ENCODE data around the gene MOV10L1. TPM values are rescaled to one million over a fixed set of nuclear protein-coding genes. Genes with fewer than 3 reads are reported as not detected.

Gene MOV10L1
- total RNA-seq, 1 donor from 2014 or later, result 0.10 TPM

DNA sequence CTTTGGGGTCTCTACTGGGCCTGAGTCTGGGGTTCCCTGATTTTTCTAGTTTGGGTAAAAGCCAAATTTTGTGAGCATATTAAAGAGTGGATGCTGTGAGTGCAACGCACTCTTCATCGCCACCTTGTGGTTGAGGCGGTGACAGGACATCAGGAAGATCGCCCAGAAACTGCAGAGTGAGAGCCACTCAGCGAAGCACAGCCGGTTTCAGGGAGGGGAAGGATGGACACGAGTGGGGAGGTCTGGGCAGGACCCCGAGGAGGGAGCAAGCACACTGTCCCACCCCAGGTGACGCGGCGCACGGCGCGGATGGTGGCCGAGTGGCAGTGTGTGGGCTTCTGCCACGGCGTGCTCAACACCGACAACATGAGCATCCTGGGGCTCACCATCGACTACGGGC is 120.1 kb downstream of the MOV10L1 start:
- peaks cover 23% of the 10 kb centered on the region for H3K36me3 Mint-ChIP-seq
- TF ChIP-seq, protein P1, sequence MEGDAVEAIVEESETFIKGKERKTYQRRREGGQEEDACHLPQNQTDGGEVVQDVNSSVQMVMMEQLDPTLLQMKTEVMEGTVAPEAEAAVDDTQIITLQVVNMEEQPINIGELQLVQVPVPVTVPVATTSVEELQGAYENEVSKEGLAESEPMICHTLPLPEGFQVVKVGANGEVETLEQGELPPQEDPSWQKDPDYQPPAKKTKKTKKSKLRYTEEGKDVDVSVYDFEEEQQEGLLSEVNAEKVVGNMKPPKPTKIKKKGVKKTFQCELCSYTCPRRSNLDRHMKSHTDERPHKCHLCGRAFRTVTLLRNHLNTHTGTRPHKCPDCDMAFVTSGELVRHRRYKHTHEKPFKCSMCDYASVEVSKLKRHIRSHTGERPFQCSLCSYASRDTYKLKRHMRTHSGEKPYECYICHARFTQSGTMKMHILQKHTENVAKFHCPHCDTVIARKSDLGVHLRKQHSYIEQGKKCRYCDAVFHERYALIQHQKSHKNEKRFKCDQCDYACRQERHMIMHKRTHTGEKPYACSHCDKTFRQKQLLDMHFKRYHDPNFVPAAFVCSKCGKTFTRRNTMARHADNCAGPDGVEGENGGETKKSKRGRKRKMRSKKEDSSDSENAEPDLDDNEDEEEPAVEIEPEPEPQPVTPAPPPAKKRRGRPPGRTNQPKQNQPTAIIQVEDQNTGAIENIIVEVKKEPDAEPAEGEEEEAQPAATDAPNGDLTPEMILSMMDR (conservative IDR thresholded peaks at IDR 0.05), result peak; percentile 91
- no peaks in the 10 kb centered on the region for H3K9me3 Mint-ChIP-seq
- H3K4me3 Mint-ChIP-seq, result peak overlapping the region; percentile 23
- DNase-seq (ENCODE audit: extremely low spot score, unreplicated experiment), result no peak
- peak overlapping the region; percentile 12 for H3K27ac Mint-ChIP-seq
- H3K27me3 Mint-ChIP-seq, result no peaks in the 10 kb centered on the region
- peaks cover 10% of the 10 kb centered on the region for H3K4me1 Mint-ChIP-seq (ENCODE audit: unreplicated experiment)

DNA sequence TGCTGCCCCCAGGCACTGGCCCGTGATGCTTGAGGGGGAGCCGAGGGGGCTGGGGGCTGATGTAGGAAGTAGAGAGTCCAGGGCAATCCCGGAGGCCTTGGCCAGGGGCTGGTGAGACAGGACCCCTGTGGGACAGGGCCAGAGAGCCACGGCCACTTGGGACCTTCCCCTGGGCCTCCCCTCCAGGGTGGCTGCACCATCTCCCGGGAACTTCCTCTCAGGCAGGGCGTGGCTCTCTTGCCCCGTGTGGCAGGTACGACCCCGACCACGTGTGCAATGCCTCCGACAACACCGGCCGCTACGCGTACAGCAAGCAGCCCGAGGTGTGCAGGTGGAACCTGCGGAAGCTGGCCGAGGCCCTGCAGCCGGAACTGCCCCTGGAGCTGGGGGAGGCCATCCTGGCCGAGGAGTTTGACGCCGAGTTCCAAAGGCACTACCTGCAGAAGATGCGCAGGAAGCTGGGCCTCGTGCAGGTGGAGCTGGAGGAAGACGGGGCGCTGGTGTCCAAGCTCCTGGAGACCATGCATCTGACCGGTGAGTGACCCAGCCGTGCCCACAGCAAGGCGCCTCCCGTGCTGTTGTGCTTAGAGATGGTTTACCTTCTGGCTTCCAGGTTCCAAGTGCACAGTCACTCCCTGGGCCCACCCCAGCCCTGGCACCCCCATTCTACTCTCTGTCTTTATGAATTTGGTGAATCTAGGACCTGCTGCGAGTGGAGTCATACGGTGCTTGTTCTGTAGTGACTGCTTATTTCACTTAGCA is 120.8 kb downstream of the MOV10L1 start:
- H3K27ac Mint-ChIP-seq, result no peak overlapping the region
- H3K27me3 Mint-ChIP-seq, result no peaks in the 10 kb centered on the region
- DNase-seq (ENCODE audit: extremely low spot score, unreplicated experiment), result no peak
- H3K9me3 Mint-ChIP-seq, result no peaks in the 10 kb centered on the region
- no peak overlapping the region for H3K4me3 Mint-ChIP-seq
- H3K36me3 Mint-ChIP-seq, result peaks cover 23% of the 10 kb centered on the region
- TF ChIP-seq, protein P1 (conservative IDR thresholded peaks at IDR 0.05), result no peak
- peaks cover 5% of the 10 kb centered on the region for H3K4me1 Mint-ChIP-seq (ENCODE audit: unreplicated experiment)

DNA sequence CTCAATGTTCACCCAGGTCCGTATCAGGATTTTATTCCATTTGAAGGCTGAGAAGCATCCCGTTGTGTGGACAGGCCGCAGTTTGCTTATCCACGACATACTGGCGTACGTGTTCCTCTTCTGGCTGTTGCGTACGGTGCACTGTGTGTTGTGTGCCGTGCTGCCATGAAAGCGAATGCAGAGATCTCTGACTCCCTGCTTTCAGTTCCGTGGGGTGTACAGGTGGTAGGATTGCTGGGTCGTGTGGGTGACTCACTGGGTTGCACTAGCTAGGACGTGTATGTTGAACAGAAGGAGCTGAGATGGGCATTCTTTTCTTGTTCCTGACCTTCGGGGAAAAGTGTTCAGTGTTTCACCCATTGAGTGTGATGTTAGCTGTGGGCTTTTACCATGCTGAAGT is 121.3 kb downstream of the MOV10L1 start:
- H3K27me3 Mint-ChIP-seq, result no peaks in the 10 kb centered on the region
- H3K4me1 Mint-ChIP-seq (ENCODE audit: unreplicated experiment), result peaks cover 5% of the 10 kb centered on the region
- TF ChIP-seq, protein P1 (conservative IDR thresholded peaks at IDR 0.05), result no peak
- H3K36me3 Mint-ChIP-seq, result peaks cover 23% of the 10 kb centered on the region
- no peak overlapping the region for H3K27ac Mint-ChIP-seq
- H3K9me3 Mint-ChIP-seq, result no peaks in the 10 kb centered on the region
- DNase-seq (ENCODE audit: extremely low spot score, unreplicated experiment), result no peak
- H3K4me3 Mint-ChIP-seq, result no peak overlapping the region

Other genes starting within 250 kb of the MOV10L1 start
- 25.5 and 29.1 TPM in 2 replicates for gene ZBED4, start 236.2 kb upstream of the MOV10L1 start, total RNA-seq (ENCODE audit: low replicate concordance)
- gene ALG12, start 171.6 kb upstream of the MOV10L1 start, total RNA-seq (ENCODE audit: low replicate concordance), result 30.0 and 37.6 TPM in 2 replicates
- 45.2 and 55.8 TPM in 2 replicates for gene CRELD2, start 171.4 kb upstream of the MOV10L1 start, total RNA-seq (ENCODE audit: low replicate concordance)
- 36.7 and 58.6 TPM in 2 replicates for gene PIM3, start 129.2 kb upstream of the MOV10L1 start, total RNA-seq (ENCODE audit: low replicate concordance)
- 0.10 TPM in 1 of 2 replicates, not detected in the other for gene IL17REL, start 77.2 kb upstream of the MOV10L1 start, total RNA-seq (ENCODE audit: low replicate concordance)
- gene TTLL8, start 31.7 kb upstream of the MOV10L1 start, total RNA-seq (ENCODE audit: low replicate concordance), result not detected in 2 replicates
- gene MLC1, start 4.6 kb upstream of the MOV10L1 start, total RNA-seq (ENCODE audit: low replicate concordance), result 0.19 TPM in 1 of 2 replicates, not detected in the other
- 3.0 and 9.3 TPM in 2 replicates for gene PANX2, start 80.7 kb downstream of the MOV10L1 start, total RNA-seq (ENCODE audit: low replicate concordance)
- 33.8 and 37.7 TPM in 2 replicates for gene TRABD, start 95.9 kb downstream of the MOV10L1 start, total RNA-seq (ENCODE audit: low replicate concordance)
- 23.8 and 28.5 TPM in 2 replicates for gene SELENOO, start 111.0 kb downstream of the MOV10L1 start, total RNA-seq (ENCODE audit: low replicate concordance)
- 43.0 and 51.4 TPM in 2 replicates for gene TUBGCP6, start 155.0 kb downstream of the MOV10L1 start, total RNA-seq (ENCODE audit: low replicate concordance)
- gene HDAC10, start 161.3 kb downstream of the MOV10L1 start, total RNA-seq (ENCODE audit: low replicate concordance), result 29.5 and 37.1 TPM in 2 replicates
- 11.4 and 31.3 TPM in 2 replicates for gene MAPK12, start 171.7 kb downstream of the MOV10L1 start, total RNA-seq (ENCODE audit: low replicate concordance)
- 4.0 and 7.4 TPM in 2 replicates for gene MAPK11, start 180.4 kb downstream of the MOV10L1 start, total RNA-seq (ENCODE audit: low replicate concordance)
- gene PLXNB2, start 217.6 kb downstream of the MOV10L1 start, total RNA-seq (ENCODE audit: low replicate concordance), result 352 and 500 TPM in 2 replicates
- 22.1 and 25.6 TPM in 2 replicates for gene DENND6B, start 237.0 kb downstream of the MOV10L1 start, total RNA-seq (ENCODE audit: low replicate concordance)